ENCODE results near the gene ATXN7L1.

The ATXN7L1 gene

GRCh38 chr7:105638334-105638733 is 238.1 kb downstream of the ATXN7L1 start:
- DNase-seq, result no peak

GRCh38 chr7:105637755-105638154 is 238.6 kb downstream of the ATXN7L1 start:
- no peak for DNase-seq

- DNase-seq, result no peak
Measured at GRCh38 chr7:105636982-105637381, 239.4 kb downstream of the ATXN7L1 start.

- DNase-seq, result no peak
Measured at GRCh38 chr7:105635197-105635596, 241.2 kb downstream of the ATXN7L1 start.

GRCh38 chr7:105625986-105626385 is 250.4 kb downstream of the ATXN7L1 start:
- no peak for DNase-seq

- DNase-seq, result no peak
Measured at GRCh38 chr7:105623906-105624305, 252.5 kb downstream of the ATXN7L1 start.

GRCh38 chr7:105623378-105623777 is 253.0 kb downstream of the ATXN7L1 start:
- DNase-seq, result no peak

GRCh38 chr7:105622106-105622731 is 254.2 kb downstream of the ATXN7L1 start:
- no peak for DNase-seq

GRCh38 chr7:105621617-105622016 is 254.8 kb downstream of the ATXN7L1 start:
- DNase-seq, result no peak

GRCh38 chr7:105621176-105621575 is 255.2 kb downstream of the ATXN7L1 start:
- no peak for DNase-seq

GRCh38 chr7:105619590-105619989 is 256.8 kb downstream of the ATXN7L1 start:
- no peak for DNase-seq

- DNase-seq, result no peak
Measured at GRCh38 chr7:105618016-105618296, 258.4 kb downstream of the ATXN7L1 start.

- no peak for DNase-seq
Measured at GRCh38 chr7:105617280-105618015, 259.0 kb downstream of the ATXN7L1 start.

GRCh38 chr7:105614341-105614840 is 262.0 kb downstream of the ATXN7L1 start:
- DNase-seq, result no peak

- no peak for DNase-seq
Measured at GRCh38 chr7:105613611-105614330, 262.6 kb downstream of the ATXN7L1 start.

GRCh38 chr7:105612806-105613205 is 263.6 kb downstream of the ATXN7L1 start:
- DNase-seq, result no peak

GRCh38 chr7:105611856-105612775 is 264.3 kb downstream of the ATXN7L1 start:
- no peak for DNase-seq

GRCh38 chr7:105610165-105610930 is 266.1 kb downstream of the ATXN7L1 start:
- no peak for DNase-seq

- DNase-seq, result no peak
Measured at GRCh38 chr7:105602325-105603305, 273.8 kb downstream of the ATXN7L1 start.

- no peak for DNase-seq
Measured at GRCh38 chr7:105600720-105601550, 275.5 kb downstream of the ATXN7L1 start.
